Transverse colon (tissue), 4 donors: ENCODE results near the gene ANKRD44. TPM values are rescaled to one million over a fixed set of nuclear protein-coding genes. Genes with fewer than 3 reads are reported as not detected.

ENCODE experiments used
- DNase-seq: peaks from one replicate; pipeline ENCODE4 v3.0.0-alpha.2; 2019
- H3K27ac ChIP-seq, 4 donors: fragments of 200-600 bp; sonication (generic); 2 replicates each; pipeline ENCODE4 v1.5.1; 2016 to 2018; ENCODE audit warnings: inconsistent platforms in 4 of 4
- H3K27me3 ChIP-seq: fragments of 200-600 bp; sonication (generic); 2 replicates; pipeline ENCODE4 v1.5.1; 2017; ENCODE audit warnings: inconsistent platforms
- H3K36me3 ChIP-seq, 4 donors: fragments of 200-600 bp; sonication (generic); 2 replicates each; pipeline ENCODE4 v1.5.1; 2017 to 2019; ENCODE audit warnings: inconsistent platforms in 4 of 4
- H3K4me1 ChIP-seq, 4 donors: fragments of 200-600 bp; sonication (generic); 2 replicates each; pipeline ENCODE4 v1.5.1; 2017 to 2020; ENCODE audit warnings: inconsistent platforms in 4 of 4
- H3K4me3 ChIP-seq, 4 donors: fragments of 200-600 bp; sonication (generic); 1 replicate in 1 of 4; 2 replicates in 3 of 4; pipeline versions ENCODE4 v1.5.1 to v1.6.1; 2017 to 2019; ENCODE audit warnings: inconsistent platforms in 4 of 4
- H3K9me3 ChIP-seq, 2 donors: fragments of 200-600 bp; sonication (generic); 2 replicates each; pipeline ENCODE4 v1.5.1; 2017 to 2019; ENCODE audit warnings: inconsistent platforms in 2 of 2
- EP300 ChIP-seq: sonication (generic); formaldehyde crosslinking; IDR thresholded peaks from one replicate; pipeline ENCODE4 v1.6.1; 2017; ENCODE audit warnings: antibody characterized with exemption, low read depth
- POLR2A ChIP-seq: fragments of 450-650 bp; IDR thresholded peaks from one replicate; pipeline ENCODE4 v1.6.1; 2016; ENCODE audit warnings: antibody characterized with exemption, mild to moderate bottlenecking, moderate library complexity
- POLR2AphosphoS5 ChIP-seq, 3 donors: sonication (generic); formaldehyde crosslinking; IDR thresholded peaks; one replicate each; pipeline ENCODE4 v1.6.1; 2016; ENCODE audit warnings: antibody characterized with exemption in 3 of 3
- WGBS, 2 donors: methylation state at CpG; one replicate each; pipeline ENCODE4 v1.1.5; 2018; ENCODE audit warnings: low coverage in 1 of 2; 5-methylcytosine and 5-hydroxymethylcytosine counted together
- in situ Hi-C, 4 donors: fragments of 200-750 bp; cut with MboI; loops; one replicate each; pipeline versions ENCODE4 v1.15.0 to v1.15.1; 2017; ENCODE audit warnings: low sequenced_read_pairs in 3 of 4, low pct_ligation_motif_present in 1 of 4, low pct_unique_long_range_greater_than_20kb in 1 of 4
- intact Hi-C: fragments of 100-400 bp; cut with DNase I; formaldehyde crosslinking; loops from one replicate; pipeline ENCODE4 v1.15.1; 2023; ENCODE audit warnings: low total_unique reads
- total RNA-seq, 4 donors: library from RNA; depleted of rRNA; stranded (reverse); fragments of >200 nt; gene quantifications; one replicate each; pipeline ENCODE4 v1.1.0, GENCODE V29; 2016
- TF ChIP-seq, protein P1 (sequence below), 5 experiments: fragments of 200-600 bp in 3 of 5; fragments of 450-650 bp in 2 of 5; sonication (generic) in 3 of 5; IDR thresholded peaks; 1 replicate in 2 of 5; 2 replicates in 3 of 5; pipeline ENCODE4 v1.5.1; 2016 to 2017; ENCODE audit warnings: antibody characterized with exemption in 5 of 5, inconsistent platforms in 3 of 5, mild to moderate bottlenecking in 2 of 5, moderate library complexity in 1 of 5

The ANKRD44 gene
- total RNA-seq, 4 donors from 2014 or later, result 13.9 to 46.8 (median 27.5) TPM

DNA sequence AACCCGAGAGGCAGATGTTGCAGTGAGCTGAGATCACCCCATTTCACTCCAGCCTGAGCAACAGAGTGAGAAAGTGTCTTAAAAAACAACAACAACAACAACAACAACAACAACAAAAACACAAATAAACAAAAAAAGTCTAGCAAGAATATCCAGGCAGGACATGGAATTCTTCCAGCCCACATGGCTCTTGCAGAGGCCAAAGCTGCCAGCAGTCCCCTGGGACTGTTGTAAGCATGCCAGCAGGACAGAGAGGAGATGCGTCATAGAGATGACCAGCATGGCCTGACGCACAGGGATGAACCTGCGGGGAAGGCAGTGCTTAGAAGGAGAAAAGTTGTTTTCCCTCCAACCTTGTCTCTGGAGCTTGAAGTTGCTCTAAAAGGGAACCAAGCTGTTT lies 201.8 kb downstream of the ANKRD44 start:
- Histone ChIP-seq H3K36me3 (peaks cover 0 to 4% (median 0%) of the 10 kb centered on the region in 4 donors), H3K27me3 (no peaks in the 10 kb centered on the region), H3K4me1 (peaks cover 4 to 21% (median 11%) of the 10 kb centered on the region in 4 donors), H3K4me3 (no peak overlapping the region), H3K27ac (peak overlapping the region in 3 of 4 donors; percentile 5 to 57 (median 37)), H3K9me3 (no peaks in the 10 kb centered on the region)
- in situ Hi-C loops, result loop anchor here in 1 of 4 donors (25.0 kb wide), 1 partner anchor 204 kb away; the partner anchor contains the start of gene ANKRD44
- intact Hi-C loops, result no loop called here
- 77 to 90% methylated on average over 2 to 4 of the region's 4 CpGs for WGBS, 2 donors
- TF ChIP-seq, protein P1, sequence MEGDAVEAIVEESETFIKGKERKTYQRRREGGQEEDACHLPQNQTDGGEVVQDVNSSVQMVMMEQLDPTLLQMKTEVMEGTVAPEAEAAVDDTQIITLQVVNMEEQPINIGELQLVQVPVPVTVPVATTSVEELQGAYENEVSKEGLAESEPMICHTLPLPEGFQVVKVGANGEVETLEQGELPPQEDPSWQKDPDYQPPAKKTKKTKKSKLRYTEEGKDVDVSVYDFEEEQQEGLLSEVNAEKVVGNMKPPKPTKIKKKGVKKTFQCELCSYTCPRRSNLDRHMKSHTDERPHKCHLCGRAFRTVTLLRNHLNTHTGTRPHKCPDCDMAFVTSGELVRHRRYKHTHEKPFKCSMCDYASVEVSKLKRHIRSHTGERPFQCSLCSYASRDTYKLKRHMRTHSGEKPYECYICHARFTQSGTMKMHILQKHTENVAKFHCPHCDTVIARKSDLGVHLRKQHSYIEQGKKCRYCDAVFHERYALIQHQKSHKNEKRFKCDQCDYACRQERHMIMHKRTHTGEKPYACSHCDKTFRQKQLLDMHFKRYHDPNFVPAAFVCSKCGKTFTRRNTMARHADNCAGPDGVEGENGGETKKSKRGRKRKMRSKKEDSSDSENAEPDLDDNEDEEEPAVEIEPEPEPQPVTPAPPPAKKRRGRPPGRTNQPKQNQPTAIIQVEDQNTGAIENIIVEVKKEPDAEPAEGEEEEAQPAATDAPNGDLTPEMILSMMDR (IDR thresholded peaks at IDR 0.05), result no peak
- no peak for TF ChIP-seq EP300
- peak in 1 of 3 donors; percentile 20 for TF ChIP-seq POLR2AphosphoS5 (IDR thresholded peaks at IDR 0.05)
- no peak for TF ChIP-seq POLR2A
- peak; percentile 27 for DNase-seq

DNA sequence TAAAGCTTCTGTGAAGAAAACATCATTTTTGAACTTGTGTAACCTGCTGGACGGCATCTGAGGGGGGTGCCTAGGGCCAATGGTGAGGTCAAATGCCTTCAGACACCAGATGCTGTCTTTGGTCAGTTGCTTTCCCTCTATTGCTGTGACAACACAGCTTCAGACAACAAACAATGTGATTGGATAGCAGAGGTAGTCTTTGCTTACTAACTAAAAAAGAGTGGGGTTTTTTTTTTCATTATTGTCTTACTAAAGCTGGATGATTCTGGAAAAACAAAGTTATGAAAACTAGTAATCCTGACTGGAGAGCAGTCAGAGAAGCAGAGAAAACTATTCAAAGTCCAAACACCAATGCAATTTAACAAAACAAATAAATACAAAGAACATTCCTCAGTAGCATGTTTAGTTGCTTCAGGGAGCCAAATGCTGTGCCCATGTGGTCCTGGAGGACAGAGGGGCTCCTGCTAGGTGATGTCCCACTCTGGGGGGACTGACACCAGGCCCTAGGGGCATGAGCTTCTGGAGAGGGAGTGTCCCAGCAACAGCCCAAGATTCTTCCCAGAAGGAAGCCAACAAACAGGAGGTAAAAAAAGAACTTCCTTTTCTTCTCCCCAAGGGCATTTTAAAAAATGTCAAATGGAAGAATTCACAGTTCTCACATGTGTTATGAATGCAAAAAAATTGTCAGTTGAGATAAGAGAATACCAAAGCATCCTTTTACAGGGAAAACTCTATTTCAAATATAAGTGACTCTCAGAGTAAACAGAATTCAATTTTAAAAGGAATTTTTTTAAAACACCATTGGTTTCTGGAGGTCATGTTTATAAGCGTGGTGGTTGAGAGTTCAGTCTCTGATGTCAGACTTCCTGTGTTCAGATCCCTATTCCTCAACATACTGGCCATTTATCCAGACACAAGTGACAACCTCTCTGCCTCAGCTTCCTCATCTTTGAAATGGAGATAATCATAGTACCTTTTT lies 203.0 kb downstream of the ANKRD44 start:
- no peaks in the 10 kb centered on the region for H3K27me3 ChIP-seq
- peak; percentile 23 for DNase-seq
- H3K4me3 ChIP-seq, result no peak overlapping the region
- no peaks in the 10 kb centered on the region for H3K9me3 ChIP-seq
- in situ Hi-C loops, result loop anchor here in 1 of 4 donors (25.0 kb wide), 1 partner anchor 205 kb away; the partner anchor contains the start of gene ANKRD44
- peaks cover 4 to 19% (median 11%) of the 10 kb centered on the region in 4 donors for H3K4me1 ChIP-seq
- H3K27ac ChIP-seq, result peak overlapping the region; percentile 37 to 57 (median 45)
- intact Hi-C loops, result no loop called here
- H3K36me3 ChIP-seq, result peaks cover 0 to 4% (median 0%) of the 10 kb centered on the region in 4 donors
- WGBS, 2 donors, result 70 to 86% methylated on average over 2 of the region's 2 CpGs
- TF ChIP-seq POLR2A, result no peak
- peak in 1 of 3 donors; percentile 15 for TF ChIP-seq POLR2AphosphoS5 (IDR thresholded peaks at IDR 0.05)

DNA sequence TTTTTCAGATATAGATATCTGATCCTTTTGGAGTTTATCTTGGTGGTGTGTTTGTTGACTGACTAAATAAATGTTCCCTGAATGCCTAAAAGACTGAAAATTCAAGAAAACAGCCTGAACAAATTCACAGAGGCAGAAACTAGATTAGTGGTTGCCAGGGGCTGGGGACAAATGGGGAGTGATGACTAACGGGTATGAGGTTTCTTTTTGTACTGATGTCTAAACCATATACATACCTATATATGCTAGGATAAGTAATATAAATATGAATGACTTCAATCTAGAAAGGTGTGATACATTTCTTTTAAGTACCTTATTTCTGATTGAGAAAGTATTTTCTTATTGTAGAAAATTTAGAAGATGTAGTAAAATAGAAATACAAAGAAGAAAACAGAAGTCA lies 207.2 kb downstream of the ANKRD44 start:
- TF ChIP-seq POLR2AphosphoS5 (IDR thresholded peaks at IDR 0.05) (no peak), POLR2A (no peak), EP300 (no peak)
- TF ChIP-seq, protein P1 (IDR thresholded peaks at IDR 0.05), result no peak
- DNase-seq, result no peak
- peaks cover 4 to 16% (median 7%) of the 10 kb centered on the region in 4 donors for H3K4me1 ChIP-seq
- 100% methylated on average over 1 of the region's 1 CpG for WGBS, 2 donors
- H3K27me3 ChIP-seq, result no peaks in the 10 kb centered on the region
- no peak overlapping the region for H3K27ac ChIP-seq
- in situ Hi-C loops, result loop anchor here in 1 of 4 donors (25.0 kb wide), 1 partner anchor 209 kb away; the partner anchor contains the start of gene ANKRD44
- H3K9me3 ChIP-seq, result no peaks in the 10 kb centered on the region
- no peak overlapping the region for H3K4me3 ChIP-seq
- no peaks in the 10 kb centered on the region for H3K36me3 ChIP-seq
- intact Hi-C loops, result no loop called here

DNA sequence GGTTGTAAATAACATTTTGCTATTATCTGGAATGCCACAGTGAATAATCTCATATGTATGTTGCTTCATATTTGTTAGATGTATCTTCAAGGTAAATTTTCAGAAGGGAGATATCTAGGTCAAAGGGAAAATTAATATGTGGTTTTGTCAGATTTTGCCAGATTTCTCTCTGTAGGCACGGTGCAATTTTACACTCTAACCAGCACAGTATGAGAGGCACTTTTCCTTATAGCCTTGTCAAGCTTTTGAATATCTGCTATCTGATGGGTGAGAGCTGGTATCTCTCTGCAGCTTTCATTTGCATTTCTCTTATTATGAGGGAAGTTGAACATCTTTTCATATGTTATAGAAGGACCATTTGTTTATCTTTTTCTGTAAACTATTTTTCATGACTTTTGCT lies 208.3 kb downstream of the ANKRD44 start:
- H3K4me3 ChIP-seq, result no peak overlapping the region
- H3K27ac ChIP-seq, result no peak overlapping the region
- H3K9me3 ChIP-seq, result no peaks in the 10 kb centered on the region
- H3K4me1 ChIP-seq, result peaks cover 0 to 4% (median 2%) of the 10 kb centered on the region in 4 donors
- in situ Hi-C loops (loop anchor here in 1 of 4 donors (25.0 kb wide), 1 partner anchor 210 kb away; the partner anchor contains the start of gene ANKRD44), intact Hi-C loops (no loop called here)
- H3K36me3 ChIP-seq, result no peaks in the 10 kb centered on the region
- TF ChIP-seq POLR2A (no peak), POLR2AphosphoS5 (IDR thresholded peaks at IDR 0.05) (no peak), EP300 (no peak)
- TF ChIP-seq, protein P1 (IDR thresholded peaks at IDR 0.05), result no peak
- H3K27me3 ChIP-seq, result no peaks in the 10 kb centered on the region
- WGBS, 2 donors, result 83 to 89% methylated on average over 1 of the region's 1 CpG
- no peak for DNase-seq
